Fibroblast of lung (primary cell): ENCODE measurements around the gene ASIC1.
"Not testable (repeated sequence)": the region's sequence is repeated elsewhere in the genome, so short reads cannot be mapped to it uniquely, and the experiment has no call there.

Source experiments
- CTCF ChIP-seq, 2 donors: IDR thresholded peaks in 1 of 2; conservative IDR thresholded peaks in 1 of 2; 1 replicate in 1 of 2; 2 replicates in 1 of 2; pipeline ENCODE4 v1.5.1; 2011 to 2012; ENCODE audit warnings: low read length in 2 of 2, control low read depth in 1 of 2, inconsistent platforms in 1 of 2, low read depth in 1 of 2, mild to moderate bottlenecking in 1 of 2
- EZH2 ChIP-seq: IDR thresholded peaks from 2 replicates; pipeline ENCODE4 v1.5.1; 2012; ENCODE audit warnings: low read length, control low read depth, mild to moderate bottlenecking; ENCODE audit errors: missing control alignments

GRCh38 chr12:50030449-50030848 is 26.9 kb upstream of the ASIC1 start:
- not testable (repeated sequence) for TF ChIP-seq CTCF (conservative IDR thresholded peaks at IDR 0.05 in 1 of 2, IDR thresholded peaks at IDR 0.05 in 1 of 2; ENCODE audit: low read depth in 1 of 2, low read length in 2 of 2); EZH2
